Muscle layer of duodenum (tissue), 2 donors: ENCODE data around the gene NFE2L3.
"Not testable (repeated sequence)": the region's sequence is repeated elsewhere in the genome, so short reads cannot be mapped to it uniquely, and the experiment has no call there.

Experiments used
- H3K27ac ChIP-seq: one replicate; pipeline ENCODE4 v1.7.0; 2013; ENCODE audit warnings: mild to moderate bottlenecking, low read length
- H3K27me3 ChIP-seq: one replicate; pipeline ENCODE4 v1.7.0; 2013; ENCODE audit warnings: low read depth, mild to moderate bottlenecking, control low read depth, low read length
- H3K36me3 ChIP-seq, 2 donors: one replicate each; pipeline ENCODE4 v1.7.0; 2013; ENCODE audit warnings: low read length in 2 of 2, control low read depth in 1 of 2, mild to moderate bottlenecking in 1 of 2; ENCODE audit not compliant: insufficient read depth in 2 of 2, control insufficient read depth in 1 of 2
- H3K4me1 ChIP-seq, 2 donors: one replicate each; pipeline ENCODE4 v1.7.0; 2013; ENCODE audit warnings: low read length in 2 of 2, mild to moderate bottlenecking in 2 of 2, control low read depth in 1 of 2, moderate library complexity in 1 of 2; ENCODE audit not compliant: insufficient read depth in 2 of 2, control insufficient read depth in 1 of 2
- H3K4me3 ChIP-seq, 2 donors: one replicate each; pipeline ENCODE4 v1.7.0; 2013; ENCODE audit warnings: low read length in 2 of 2, low read depth in 1 of 2, mild to moderate bottlenecking in 1 of 2
- H3K9me3 ChIP-seq, 2 donors: one replicate each; pipeline ENCODE4 v1.7.0; 2013; ENCODE audit warnings: low read length in 2 of 2, control low read depth in 1 of 2, mild to moderate bottlenecking in 1 of 2; ENCODE audit not compliant: control insufficient read depth in 1 of 2
- donor health status: healthy.

The NFE2L3 gene

GRCh38 chr7:26159243-26159642 is 7.2 kb downstream of the NFE2L3 start:
- no peaks in the 10 kb centered on the region for H3K4me1 ChIP-seq
- H3K27me3 ChIP-seq = no peaks in the 10 kb centered on the region

GRCh38 chr7:26160896-26161295 is 8.9 kb downstream of the NFE2L3 start:
- no peaks in the 10 kb centered on the region for H3K4me1 ChIP-seq
- no peak overlapping the region for H3K4me3 ChIP-seq
- H3K27me3 ChIP-seq = no peaks in the 10 kb centered on the region
- no peak overlapping the region for H3K27ac ChIP-seq
- no peaks in the 10 kb centered on the region for H3K9me3 ChIP-seq
- no peaks in the 10 kb centered on the region for H3K36me3 ChIP-seq

More at GRCh38 chr7:26159243-26159642, 7.2 kb downstream of the NFE2L3 start:
- H3K9me3 ChIP-seq = no peaks in the 10 kb centered on the region
- no peak overlapping the region for H3K27ac ChIP-seq
- H3K36me3 ChIP-seq = no peaks in the 10 kb centered on the region
- H3K4me3 ChIP-seq = no peak overlapping the region

- no peak overlapping the region for H3K27ac ChIP-seq
- H3K4me3 ChIP-seq = no peak overlapping the region
- no peaks in the 10 kb centered on the region for H3K4me1 ChIP-seq
- H3K36me3 ChIP-seq = no peaks in the 10 kb centered on the region
- no peaks in the 10 kb centered on the region for H3K27me3 ChIP-seq
- no peaks in the 10 kb centered on the region for H3K9me3 ChIP-seq
Measured at GRCh38 chr7:26162431-26162830, 10.4 kb downstream of the NFE2L3 start.

GRCh38 chr7:26163804-26164203 is 11.8 kb downstream of the NFE2L3 start:
- not testable (repeated sequence) for H3K27ac ChIP-seq, H3K4me1 ChIP-seq, H3K9me3 ChIP-seq, H3K4me3 ChIP-seq, H3K27me3 ChIP-seq, H3K36me3 ChIP-seq

GRCh38 chr7:26165950-26166683 is 14.1 kb downstream of the NFE2L3 start:
- Histone ChIP-seq H3K9me3 (no peaks in the 10 kb centered on the region), H3K4me1 (no peaks in the 10 kb centered on the region), H3K27ac (no peak overlapping the region), H3K27me3 (no peaks in the 10 kb centered on the region), H3K4me3 (no peak overlapping the region), H3K36me3 (no peaks in the 10 kb centered on the region)

GRCh38 chr7:26166684-26167266 is 14.8 kb downstream of the NFE2L3 start:
- H3K36me3 ChIP-seq = no peaks in the 10 kb centered on the region
- no peaks in the 10 kb centered on the region for H3K4me1 ChIP-seq
- H3K27ac ChIP-seq = peak overlapping the region; percentile 34
- no peak overlapping the region for H3K4me3 ChIP-seq
- no peaks in the 10 kb centered on the region for H3K9me3 ChIP-seq
- H3K27me3 ChIP-seq = no peaks in the 10 kb centered on the region

GRCh38 chr7:26167303-26167934 is 15.4 kb downstream of the NFE2L3 start:
- no peaks in the 10 kb centered on the region for H3K27me3 ChIP-seq
- no peak overlapping the region for H3K4me3 ChIP-seq
- no peaks in the 10 kb centered on the region for H3K36me3 ChIP-seq
- no peaks in the 10 kb centered on the region for H3K4me1 ChIP-seq
- H3K9me3 ChIP-seq = no peaks in the 10 kb centered on the region
- peak overlapping the region; percentile 34 for H3K27ac ChIP-seq

- H3K27ac ChIP-seq = no peak overlapping the region
- H3K9me3 ChIP-seq = no peaks in the 10 kb centered on the region
- no peak overlapping the region for H3K4me3 ChIP-seq
- H3K4me1 ChIP-seq = no peaks in the 10 kb centered on the region
- no peaks in the 10 kb centered on the region for H3K36me3 ChIP-seq
- no peaks in the 10 kb centered on the region for H3K27me3 ChIP-seq
Measured at GRCh38 chr7:26168458-26169023, 16.5 kb downstream of the NFE2L3 start.

GRCh38 chr7:26169271-26169670 is 17.3 kb downstream of the NFE2L3 start:
- no peak overlapping the region for H3K27ac ChIP-seq
- H3K36me3 ChIP-seq = no peaks in the 10 kb centered on the region
- H3K9me3 ChIP-seq = no peaks in the 10 kb centered on the region
- no peaks in the 10 kb centered on the region for H3K27me3 ChIP-seq
- no peaks in the 10 kb centered on the region for H3K4me1 ChIP-seq
- H3K4me3 ChIP-seq = no peak overlapping the region

GRCh38 chr7:26170663-26171062 is 18.7 kb downstream of the NFE2L3 start:
- H3K9me3 ChIP-seq = no peaks in the 10 kb centered on the region
- H3K4me3 ChIP-seq = no peak overlapping the region
- no peak overlapping the region for H3K27ac ChIP-seq

GRCh38 chr7:26171601-26172000 is 19.6 kb downstream of the NFE2L3 start:
- Histone ChIP-seq H3K9me3 (no peaks in the 10 kb centered on the region), H3K27ac (no peak overlapping the region), H3K36me3 (no peaks in the 10 kb centered on the region), H3K4me3 (no peak overlapping the region), H3K4me1 (no peaks in the 10 kb centered on the region), H3K27me3 (no peaks in the 10 kb centered on the region)

More at GRCh38 chr7:26170663-26171062, 18.7 kb downstream of the NFE2L3 start:
- Histone ChIP-seq H3K4me1 (no peaks in the 10 kb centered on the region), H3K27me3 (no peaks in the 10 kb centered on the region), H3K36me3 (no peaks in the 10 kb centered on the region)
